Testis (tissue), 3 donors: ENCODE data around the gene RLBP1. TPM values are rescaled to one million over a fixed set of nuclear protein-coding genes. Genes with fewer than 3 reads are reported as not detected.
A peak's percentile ranks its signal among the peaks of the same experiment; 100 is the strongest.
"Not testable (repeated sequence)": the region's sequence is repeated elsewhere in the genome, so short reads cannot be mapped to it uniquely, and the experiment has no call there.

Experiments used
- DNase-seq: peaks from one replicate; pipeline ENCODE4 v3.0.0-alpha.2; 2019
- H3K27ac ChIP-seq, 2 donors: fragments of 200-600 bp; sonication (generic); one replicate each; pipeline ENCODE4 v1.5.1; 2019
- H3K27me3 ChIP-seq: fragments of 200-600 bp; sonication (generic); one replicate; pipeline ENCODE4 v1.5.1; 2019
- H3K36me3 ChIP-seq: fragments of 200-600 bp; sonication (generic); one replicate; pipeline ENCODE4 v1.5.1; 2017; ENCODE audit warnings: low read depth; ENCODE audit errors: missing control alignments
- H3K4me1 ChIP-seq: fragments of 200-600 bp; sonication (generic); one replicate; pipeline ENCODE4 v1.5.1; 2019
- H3K4me3 ChIP-seq, 2 donors: fragments of 200-600 bp; sonication (generic); one replicate each; pipeline ENCODE4 v1.5.1; 2017 to 2019
- H3K9me3 ChIP-seq: fragments of 200-600 bp; sonication (generic); one replicate; pipeline ENCODE4 v1.5.1; 2017
- CTCF ChIP-seq, 3 experiments: fragments of 450-650 bp in 2 of 3; fragments of 200-600 bp in 1 of 3; sonication (generic) in 1 of 3; IDR thresholded peaks; one replicate each; pipeline ENCODE4 v1.5.1; 2016 to 2019; ENCODE audit warnings: antibody characterized with exemption in 3 of 3, mild to moderate bottlenecking in 2 of 3, moderate library complexity in 1 of 3
- POLR2A ChIP-seq: fragments of 450-650 bp; IDR thresholded peaks from one replicate; pipeline ENCODE4 v1.6.1; 2017; ENCODE audit warnings: antibody characterized with exemption, mild to moderate bottlenecking, moderate library complexity
- WGBS, 2 donors: methylation state at CpG; one replicate each; pipeline ENCODE4 v1.1.5; 2018; 5-methylcytosine and 5-hydroxymethylcytosine counted together
- intact Hi-C: fragments of 100-400 bp; cut with DNase I; formaldehyde crosslinking; loops from one replicate; pipeline ENCODE4 v1.15.1; 2023; ENCODE audit warnings: low total_unique reads
- polyA plus RNA-seq: library from polyadenylated mRNA; stranded (reverse); fragments of 350-450 nt; fragmentation: Illumina TruSeq; extraction: RNeasy Lipid Tissue Mini Kit (QIAGEN cat#74804); gene quantifications from one replicate; pipeline ENCODE4 v1.2.3, GENCODE V29; 2014; ENCODE audit warnings: low read depth, low replicate concordance; ENCODE audit not compliant: insufficient read depth
- total RNA-seq, 2 donors: library from RNA; depleted of rRNA; stranded (reverse); fragments of >200 nt; gene quantifications; one replicate each; pipeline ENCODE4 v1.2.3, GENCODE V29; 2016

The RLBP1 gene
- total and polyA plus RNA-seq, 3 donors from 2014 or later: 0.31 to 1.1 (median 0.93) TPM

- no peaks in the 10 kb centered on the region for H3K36me3 ChIP-seq
- no peaks in the 10 kb centered on the region for H3K27me3 ChIP-seq
- DNase-seq: peak; percentile 98
- H3K4me3 ChIP-seq: peak within 1 kb of the TSS; percentile 67 to 72
- H3K4me1 ChIP-seq: peaks cover 4% of the 10 kb centered on the region
- H3K9me3 ChIP-seq: no peaks in the 10 kb centered on the region
- TF ChIP-seq POLR2A: no peak
- TF ChIP-seq CTCF (IDR thresholded peaks at IDR 0.05): peak; percentile 44 to 64 (median 61)
- peak within 1 kb of the TSS in 1 of 2 donors; percentile 32 for H3K27ac ChIP-seq
- intact Hi-C loops: no loop called here
- WGBS, 2 donors: 0% methylated on average over 27 to 69 of the region's 69 CpGs
These were observed 22.6 kb upstream of the RLBP1 start, which contains the start of gene FANCI for GRCh38 chr15:89243691-89244573. Gene FANCI, plus strand, starts transcription at chr15:89243979. Its CDS starts 3,669 bp downstream, at chr15:89247648.

- Histone ChIP-seq H3K27me3 (no peaks in the 10 kb centered on the region), H3K4me3 (peak overlapping the region; percentile 67 to 72), H3K27ac (peak overlapping the region in 1 of 2 donors; percentile 20), H3K36me3 (no peaks in the 10 kb centered on the region), H3K4me1 (peaks cover 4% of the 10 kb centered on the region), H3K9me3 (no peaks in the 10 kb centered on the region)
- intact Hi-C loops: no loop called here
- 12 to 34% methylated on average over 19 to 20 of the region's 20 CpGs for WGBS, 2 donors
- no peak for TF ChIP-seq CTCF (IDR thresholded peaks at IDR 0.05)
- no peak for TF ChIP-seq POLR2A
- DNase-seq: no peak
These were observed 21.8 kb upstream of the RLBP1 start for GRCh38 chr15:89243046-89243690.

- H3K36me3 ChIP-seq, H3K27ac ChIP-seq, DNase-seq, H3K4me1 ChIP-seq, intact Hi-C loops, H3K4me3 ChIP-seq, H3K27me3 ChIP-seq, H3K9me3 ChIP-seq: not testable (repeated sequence)
- WGBS, 2 donors: 88 to 96% methylated on average over 12 of the region's 12 CpGs
These were observed 18.8 kb upstream of the RLBP1 start for GRCh38 chr15:89239883-89240810.

GRCh38 chr15:89231832-89232231, 10.5 kb upstream of the RLBP1 start:
- intact Hi-C loops: no loop called here
- H3K9me3 ChIP-seq: no peaks in the 10 kb centered on the region
- TF ChIP-seq CTCF (IDR thresholded peaks at IDR 0.05) (no peak), POLR2A (no peak)

More at GRCh38 chr15:89231832-89232231, 10.5 kb upstream of the RLBP1 start:
- H3K4me3 ChIP-seq: no peak overlapping the region
- no peaks in the 10 kb centered on the region for H3K36me3 ChIP-seq
- H3K4me1 ChIP-seq: peaks cover 12% of the 10 kb centered on the region
- H3K27me3 ChIP-seq: no peaks in the 10 kb centered on the region
- no peak overlapping the region for H3K27ac ChIP-seq
- no peak for DNase-seq
